Body of pancreas (tissue), 4 donors: ENCODE measurements around the gene CES2. TPM values are rescaled to one million over a fixed set of nuclear protein-coding genes. Genes with fewer than 3 reads are reported as not detected.

Experiments used
- ATAC-seq: fragments of 150-250 bp; one replicate; pipeline ENCODE4 v1.9.1; 2016
- DNase-seq, 4 donors: peaks; one replicate each; pipeline ENCODE4 v3.0.0-alpha.2; 2019
- H3K27ac ChIP-seq, 4 donors: fragments of 200-600 bp; sonication (generic); 1 replicate in 3 of 4; 2 replicates in 1 of 4; pipeline versions ENCODE4 v1.5.1 to v1.6.1; 2016 to 2019; ENCODE audit warnings: mild to moderate bottlenecking in 1 of 4, mixed read lengths in 1 of 4, moderate library complexity in 1 of 4
- H3K27me3 ChIP-seq, 2 donors: fragments of 200-600 bp; sonication (generic); one replicate each; pipeline ENCODE4 v1.6.0; 2016; ENCODE audit warnings: mild to moderate bottlenecking in 1 of 2
- H3K36me3 ChIP-seq, 2 donors: fragments of 200-600 bp; sonication (generic); replicated peaks in 1 of 2; 2 replicates each; pipeline ENCODE4 v1.5.1; 2016; ENCODE audit warnings: low read depth in 2 of 2; ENCODE audit not compliant: insufficient read depth in 1 of 2
- H3K4me1 ChIP-seq: fragments of 200-600 bp; sonication (generic); one replicate; pipeline ENCODE4 v1.6.0; 2016
- H3K4me3 ChIP-seq, 2 donors: fragments of 200-600 bp; sonication (generic); 1 replicate in 1 of 2; 2 replicates in 1 of 2; pipeline ENCODE4 v1.5.1; 2016 to 2019
- H3K9me3 ChIP-seq, 3 donors: fragments of 200-600 bp; sonication (generic); 1 replicate in 2 of 3; 2 replicates in 1 of 3; pipeline ENCODE4 v1.5.1; 2016
- POLR2A ChIP-seq, 3 donors: fragments of 450-650 bp; IDR thresholded peaks; one replicate each; pipeline ENCODE4 v1.6.1; 2016; ENCODE audit warnings: antibody characterized with exemption in 3 of 3, mild to moderate bottlenecking in 2 of 3
- WGBS, 2 donors: methylation state at CpG; one replicate each; pipeline ENCODE4 v1.1.5; 2017; 5-methylcytosine and 5-hydroxymethylcytosine counted together
- intact Hi-C: fragments of 100-400 bp; cut with DNase I; formaldehyde crosslinking; loops from one replicate; pipeline ENCODE4 v1.15.1; 2023
- total RNA-seq, 2 donors: library from RNA; depleted of rRNA; stranded (reverse); fragments of >200 nt; gene quantifications; one replicate each; pipeline ENCODE4 v1.1.0, GENCODE V29; 2016
- TF ChIP-seq, protein P1 (sequence below), 7 experiments: fragments of 450-650 bp in 4 of 7; fragments of 200-600 bp in 3 of 7; sonication (generic) in 3 of 7; IDR thresholded peaks; one replicate each; pipeline ENCODE4 v1.5.1; 2016 to 2019; ENCODE audit warnings: antibody characterized with exemption in 7 of 7

Gene CES2
- total RNA-seq, 2 donors from 2014 or later, result 24.9 to 29.3 TPM

DNA sequence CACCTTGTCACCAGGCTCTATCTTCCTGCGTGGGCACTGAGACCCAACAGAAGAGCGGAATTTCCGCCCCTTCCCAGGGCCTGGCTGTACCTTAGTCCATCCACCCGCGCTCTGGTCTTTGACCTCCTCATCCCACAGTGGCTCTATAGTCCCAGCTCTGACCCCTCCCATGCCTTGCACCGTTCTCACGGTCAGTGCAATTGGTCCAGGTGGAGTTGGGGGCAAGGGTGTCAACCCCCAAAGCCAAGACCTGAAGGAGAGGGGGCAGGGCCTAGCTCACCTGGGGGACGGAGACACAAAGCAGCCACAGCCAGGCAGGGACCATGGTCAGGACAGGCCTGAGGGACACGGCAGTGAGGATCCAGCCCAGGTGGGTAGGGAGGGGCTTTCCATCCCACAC is 17.6 kb upstream of the CES2 start:
- no peak overlapping the region for H3K4me3 ChIP-seq
- no peak for DNase-seq
- TF ChIP-seq POLR2A (IDR thresholded peaks at IDR 0.05), result no peak
- TF ChIP-seq, protein P1, sequence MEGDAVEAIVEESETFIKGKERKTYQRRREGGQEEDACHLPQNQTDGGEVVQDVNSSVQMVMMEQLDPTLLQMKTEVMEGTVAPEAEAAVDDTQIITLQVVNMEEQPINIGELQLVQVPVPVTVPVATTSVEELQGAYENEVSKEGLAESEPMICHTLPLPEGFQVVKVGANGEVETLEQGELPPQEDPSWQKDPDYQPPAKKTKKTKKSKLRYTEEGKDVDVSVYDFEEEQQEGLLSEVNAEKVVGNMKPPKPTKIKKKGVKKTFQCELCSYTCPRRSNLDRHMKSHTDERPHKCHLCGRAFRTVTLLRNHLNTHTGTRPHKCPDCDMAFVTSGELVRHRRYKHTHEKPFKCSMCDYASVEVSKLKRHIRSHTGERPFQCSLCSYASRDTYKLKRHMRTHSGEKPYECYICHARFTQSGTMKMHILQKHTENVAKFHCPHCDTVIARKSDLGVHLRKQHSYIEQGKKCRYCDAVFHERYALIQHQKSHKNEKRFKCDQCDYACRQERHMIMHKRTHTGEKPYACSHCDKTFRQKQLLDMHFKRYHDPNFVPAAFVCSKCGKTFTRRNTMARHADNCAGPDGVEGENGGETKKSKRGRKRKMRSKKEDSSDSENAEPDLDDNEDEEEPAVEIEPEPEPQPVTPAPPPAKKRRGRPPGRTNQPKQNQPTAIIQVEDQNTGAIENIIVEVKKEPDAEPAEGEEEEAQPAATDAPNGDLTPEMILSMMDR (IDR thresholded peaks at IDR 0.05), result no peak
- H3K27ac ChIP-seq, result no peak overlapping the region
- no peak for ATAC-seq
- H3K36me3 ChIP-seq, result no peaks in the 10 kb centered on the region
- no peaks in the 10 kb centered on the region for H3K9me3 ChIP-seq
- intact Hi-C loops, result no loop called here
- no peaks in the 10 kb centered on the region for H3K27me3 ChIP-seq
- WGBS, 2 donors, result 76 to 81% methylated on average over 5 to 9 of the region's 9 CpGs
- no peaks in the 10 kb centered on the region for H3K4me1 ChIP-seq

DNA sequence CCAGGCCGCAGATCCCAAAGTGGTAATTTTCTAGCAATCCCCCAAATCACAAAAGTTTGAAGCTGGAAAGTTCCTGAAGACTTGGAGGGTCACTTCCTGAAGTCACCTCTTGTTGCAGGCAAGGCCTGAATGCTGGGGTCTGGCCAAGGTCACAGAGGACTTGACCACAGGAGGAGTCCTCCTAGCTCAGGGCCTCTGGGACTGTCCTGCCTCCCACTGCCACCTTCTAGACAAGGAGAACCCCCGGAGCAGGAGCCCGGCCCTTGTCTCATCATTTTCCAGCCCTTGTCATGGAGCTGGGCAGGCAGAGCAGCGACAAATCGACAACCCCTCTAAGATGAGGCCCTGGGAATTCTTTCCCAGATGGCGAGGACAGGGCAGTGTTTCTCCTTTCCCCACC is 17.0 kb upstream of the CES2 start:
- no peak for TF ChIP-seq POLR2A (IDR thresholded peaks at IDR 0.05)
- TF ChIP-seq, protein P1 (IDR thresholded peaks at IDR 0.05), result no peak
- ATAC-seq (no peak), DNase-seq (no peak)
- Histone ChIP-seq H3K9me3 (no peaks in the 10 kb centered on the region), H3K4me3 (no peak overlapping the region), H3K27ac (no peak overlapping the region), H3K4me1 (no peaks in the 10 kb centered on the region), H3K27me3 (no peaks in the 10 kb centered on the region), H3K36me3 (no peaks in the 10 kb centered on the region)
- intact Hi-C loops, result no loop called here
- WGBS, 2 donors, result 74 to 79% methylated on average over 5 to 6 of the region's 6 CpGs

- TF ChIP-seq, protein P1 (IDR thresholded peaks at IDR 0.05), result no peak
- TF ChIP-seq POLR2A (IDR thresholded peaks at IDR 0.05), result no peak
- Histone ChIP-seq H3K4me1 (no peaks in the 10 kb centered on the region), H3K27me3 (peaks cover 0 to 2% of the 10 kb centered on the region in 2 donors), H3K27ac (no peak within 1 kb of the TSS), H3K36me3 (no peaks in the 10 kb centered on the region), H3K4me3 (no peak within 1 kb of the TSS), H3K9me3 (no peaks in the 10 kb centered on the region)
- intact Hi-C loops, result no loop called here
- ATAC-seq, result no peak
- WGBS, 2 donors, result 47 to 69% methylated on average over 4 to 5 of the region's 7 CpGs
- no peak for DNase-seq
Observed at GRCh38 chr16:66918803-66919568, 16.3 kb upstream of the CES2 start, which contains the start of gene CDH16. CDH16 (minus strand) TSS chr16:66918885; CDS start chr16:66918065, 820 bp downstream.

DNA sequence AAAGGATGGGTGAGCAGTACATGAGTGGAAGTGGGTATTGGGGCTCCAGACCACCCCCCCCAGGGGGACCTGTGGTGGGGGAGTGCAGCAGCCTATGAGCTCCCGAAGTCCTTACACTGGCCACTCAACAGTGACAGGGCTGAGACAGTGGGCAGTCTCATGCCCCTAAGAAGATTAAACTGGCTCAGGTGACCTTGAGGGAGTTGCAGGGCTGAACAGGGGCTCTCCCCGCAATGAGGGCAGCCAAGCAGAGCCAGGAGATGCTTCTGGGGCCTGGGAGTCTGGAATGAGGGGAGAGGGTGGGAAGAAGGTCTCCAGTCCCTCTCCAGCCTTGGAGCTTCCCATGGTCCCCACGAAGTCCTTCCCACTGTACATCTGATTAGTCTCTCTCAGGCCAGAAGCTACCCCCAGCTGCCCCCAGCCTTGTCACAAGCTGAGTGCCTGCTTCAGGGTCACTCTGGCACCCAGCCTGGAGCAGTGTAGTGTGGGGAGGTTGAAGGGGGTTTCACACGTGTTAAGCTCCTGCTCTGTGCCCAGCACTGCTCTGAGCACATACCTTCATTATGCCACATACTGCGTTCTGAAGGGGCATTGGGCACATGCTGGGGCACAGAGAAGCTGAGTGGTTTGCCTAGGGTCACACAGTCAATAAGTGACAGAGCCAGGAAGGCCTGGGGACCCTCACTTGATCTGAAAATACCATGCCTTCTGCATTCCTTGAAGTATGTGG is 15.6 kb upstream of the CES2 start:
- H3K27ac ChIP-seq, result no peak overlapping the region
- H3K4me1 ChIP-seq, result peaks cover 2% of the 10 kb centered on the region
- ATAC-seq (no peak), DNase-seq (no peak)
- H3K27me3 ChIP-seq, result peaks cover 0 to 4% of the 10 kb centered on the region in 2 donors
- TF ChIP-seq POLR2A (IDR thresholded peaks at IDR 0.05), result no peak
- no peak overlapping the region for H3K4me3 ChIP-seq
- 50 to 54% methylated on average over 1 to 5 of the region's 5 CpGs for WGBS, 2 donors
- no peaks in the 10 kb centered on the region for H3K36me3 ChIP-seq
- H3K9me3 ChIP-seq, result no peaks in the 10 kb centered on the region
- intact Hi-C loops, result no loop called here

DNA sequence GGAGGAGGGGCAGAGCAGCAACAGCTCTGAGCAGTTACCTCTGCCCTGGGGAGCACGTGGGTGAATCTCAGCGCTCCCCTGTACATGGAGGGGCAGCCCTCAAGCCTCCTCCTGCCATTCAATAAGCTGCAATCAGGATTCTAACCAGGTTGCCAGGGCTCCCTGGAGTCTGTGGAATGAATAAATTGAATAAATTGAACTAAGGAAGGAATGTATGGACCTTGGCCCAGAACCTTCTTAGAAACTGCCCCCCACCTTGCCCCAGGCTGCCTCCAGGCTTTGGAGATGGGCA is 15.1 kb upstream of the CES2 start:
- peaks cover 0 to 6% of the 10 kb centered on the region in 2 donors for H3K27me3 ChIP-seq
- ATAC-seq (no peak), DNase-seq (no peak)
- no peak overlapping the region for H3K27ac ChIP-seq
- WGBS, 2 donors, result 25 to 48% methylated on average over 2 of the region's 2 CpGs
- H3K9me3 ChIP-seq, result no peaks in the 10 kb centered on the region
- H3K4me3 ChIP-seq, result no peak overlapping the region
- intact Hi-C loops, result no loop called here
- H3K36me3 ChIP-seq, result no peaks in the 10 kb centered on the region
- H3K4me1 ChIP-seq, result peaks cover 7% of the 10 kb centered on the region
- TF ChIP-seq, protein P1 (IDR thresholded peaks at IDR 0.05), result no peak
- no peak for TF ChIP-seq POLR2A (IDR thresholded peaks at IDR 0.05)
